Hepatocyte (in vitro differentiated cells): ENCODE measurements around the gene GPC5. TPM values are rescaled to one million over a fixed set of nuclear protein-coding genes. Genes with fewer than 3 reads are reported as not detected.

Source experiments
- DNase-seq: peaks from one replicate; pipeline ENCODE4 v3.0.0-alpha.2; 2016; ENCODE audit warnings: low spot score
- H2AFZ ChIP-seq: fragments of 200-600 bp; sonication (generic); 2 replicates; pipeline ENCODE4 v1.6.0; 2016; ENCODE audit warnings: antibody characterized with exemption, mild to moderate bottlenecking
- H3K27ac ChIP-seq: fragments of 200-600 bp; sonication (generic); 2 replicates; pipeline ENCODE4 v1.5.1; 2016; ENCODE audit warnings: mild to moderate bottlenecking
- H3K27me3 ChIP-seq: fragments of 200-600 bp; sonication (generic); 2 replicates; pipeline ENCODE4 v1.6.1; 2016
- H3K36me3 ChIP-seq: fragments of 200-600 bp; sonication (generic); replicated peaks from 2 replicates; pipeline ENCODE4 v1.5.1; 2016; ENCODE audit warnings: low read depth; ENCODE audit not compliant: insufficient read depth
- H3K4me1 ChIP-seq: fragments of 200-600 bp; sonication (generic); 2 replicates; pipeline ENCODE4 v1.5.1; 2016; ENCODE audit warnings: mild to moderate bottlenecking, moderate library complexity; ENCODE audit not compliant: insufficient read depth
- H3K4me2 ChIP-seq: fragments of 200-600 bp; sonication (generic); 2 replicates; pipeline ENCODE4 v1.6.0; 2016
- H3K4me3 ChIP-seq: fragments of 200-600 bp; sonication (generic); 2 replicates; pipeline ENCODE4 v1.5.1; 2016; ENCODE audit warnings: mild to moderate bottlenecking
- H3K79me2 ChIP-seq: fragments of 200-600 bp; sonication (generic); 2 replicates; pipeline ENCODE4 v1.6.0; 2017; ENCODE audit warnings: mild to moderate bottlenecking
- H3K9me2 ChIP-seq: fragments of 200-600 bp; sonication (generic); replicated peaks from 2 replicates; pipeline ENCODE4 v1.6.0; 2017; ENCODE audit warnings: mild to moderate bottlenecking; ENCODE audit not compliant: insufficient read depth
- H3K9me3 ChIP-seq: fragments of 200-600 bp; sonication (generic); 2 replicates; pipeline ENCODE4 v1.5.1; 2016; ENCODE audit warnings: low read depth, mild to moderate bottlenecking
- H4K20me1 ChIP-seq: fragments of 200-600 bp; sonication (generic); 2 replicates; pipeline ENCODE4 v1.6.0; 2016; ENCODE audit warnings: mild to moderate bottlenecking; ENCODE audit not compliant: insufficient read depth, poor library complexity, severe bottlenecking
- CTCF ChIP-seq: fragments of 200-600 bp; sonication (generic); IDR thresholded peaks from 2 replicates; pipeline ENCODE4 v1.5.1; 2016; ENCODE audit warnings: antibody characterized with exemption, mild to moderate bottlenecking; ENCODE audit not compliant: poor library complexity
- EZH2 ChIP-seq: fragments of 200-600 bp; sonication (generic); IDR thresholded peaks from 2 replicates; pipeline ENCODE4 v1.6.1; 2016; ENCODE audit warnings: antibody characterized with exemption, mild to moderate bottlenecking, borderline replicate concordance
- EZH2phosphoT487 ChIP-seq: fragments of 200-600 bp; sonication (generic); IDR thresholded peaks from one replicate; pipeline ENCODE4 v1.6.1; 2018; ENCODE audit warnings: antibody characterized with exemption, mild to moderate bottlenecking, low read depth, moderate library complexity; ENCODE audit not compliant: unreplicated experiment, severe bottlenecking
- WGBS: methylation state at CpG from one replicate; pipeline ENCODE4 v1.1.6; 2016; ENCODE audit warnings: low lambda C conversion rate; ENCODE audit errors: missing lambda C conversion rate; 5-methylcytosine and 5-hydroxymethylcytosine counted together
- polyA plus RNA-seq: library from polyadenylated mRNA; unstranded; fragments of >200 nt; fragmentation: Nextera tagmentation; extraction: Ambion mirVana; gene quantifications from 2 replicates; pipeline ENCODE4 v1.2.1, GENCODE V29; 2016
- total RNA-seq: library from RNA; depleted of rRNA; stranded (reverse); fragments of >200 nt; gene quantifications from 2 replicates; pipeline ENCODE4 v1.2.3, GENCODE V29; 2014

The GPC5 gene
- total and polyA plus RNA-seq, 2 experiments from 2014 or later, result 3.9 to 5.4 TPM

GRCh38 chr13:91882918-91883317, 484.5 kb downstream of the GPC5 start:
- H3K9me2 ChIP-seq, result no peaks in the 10 kb centered on the region
- DNase-seq, result peak; percentile 18
- H3K4me1 ChIP-seq, result no peaks in the 10 kb centered on the region
- no peak overlapping the region for H3K4me3 ChIP-seq
- H3K79me2 ChIP-seq, result no peaks in the 10 kb centered on the region
- no peaks in the 10 kb centered on the region for H3K36me3 ChIP-seq
- no peaks in the 10 kb centered on the region for H4K20me1 ChIP-seq
- no peaks in the 10 kb centered on the region for H3K27me3 ChIP-seq
- H3K27ac ChIP-seq, result peak overlapping the region; percentile 36
- H3K9me3 ChIP-seq, result no peaks in the 10 kb centered on the region
- H3K4me2 ChIP-seq, result no peak overlapping the region
- TF ChIP-seq CTCF (no peak), EZH2 (no peak), EZH2phosphoT487 (no peak)
- no peak overlapping the region for H2AFZ ChIP-seq

GRCh38 chr13:91889641-91890040, 491.2 kb downstream of the GPC5 start:
- Histone ChIP-seq H2AFZ (no peak overlapping the region), H3K9me2 (no peaks in the 10 kb centered on the region), H3K4me2 (no peak overlapping the region), H3K4me1 (no peaks in the 10 kb centered on the region), H3K27me3 (no peaks in the 10 kb centered on the region), H4K20me1 (no peaks in the 10 kb centered on the region), H3K9me3 (no peaks in the 10 kb centered on the region), H3K27ac (no peak overlapping the region), H3K4me3 (no peak overlapping the region), H3K79me2 (no peaks in the 10 kb centered on the region), H3K36me3 (no peaks in the 10 kb centered on the region)
- no peak for TF ChIP-seq EZH2
- TF ChIP-seq EZH2phosphoT487, result no peak
- no peak for TF ChIP-seq CTCF
- DNase-seq, result no peak
- WGBS, result 96% methylated on average over 2 of the region's 2 CpGs

GRCh38 chr13:91891141-91891540, 492.7 kb downstream of the GPC5 start:
- no peak for TF ChIP-seq EZH2
- no peak for TF ChIP-seq EZH2phosphoT487
- TF ChIP-seq CTCF, result no peak
- Histone ChIP-seq H3K4me2 (no peak overlapping the region), H3K4me3 (no peak overlapping the region), H3K27me3 (no peaks in the 10 kb centered on the region), H3K36me3 (no peaks in the 10 kb centered on the region), H3K79me2 (no peaks in the 10 kb centered on the region), H3K4me1 (no peaks in the 10 kb centered on the region), H3K9me3 (no peaks in the 10 kb centered on the region), H2AFZ (no peak overlapping the region), H4K20me1 (no peaks in the 10 kb centered on the region), H3K9me2 (no peaks in the 10 kb centered on the region), H3K27ac (no peak overlapping the region)
- WGBS, result 75% methylated on average over 3 of the region's 3 CpGs
- no peak for DNase-seq

- Histone ChIP-seq H3K4me3 (no peak overlapping the region), H2AFZ (no peak overlapping the region), H3K27ac (no peak overlapping the region), H3K79me2 (no peaks in the 10 kb centered on the region), H3K27me3 (no peaks in the 10 kb centered on the region), H3K4me1 (no peaks in the 10 kb centered on the region), H3K9me2 (no peaks in the 10 kb centered on the region), H3K4me2 (no peak overlapping the region), H3K36me3 (no peaks in the 10 kb centered on the region), H4K20me1 (no peaks in the 10 kb centered on the region), H3K9me3 (no peaks in the 10 kb centered on the region)
- no peak for TF ChIP-seq EZH2
- no peak for TF ChIP-seq CTCF
- TF ChIP-seq EZH2phosphoT487, result no peak
- 96% methylated on average over 2 of the region's 2 CpGs for WGBS
- DNase-seq, result no peak
These were observed 494.6 kb downstream of the GPC5 start for GRCh38 chr13:91893040-91893439.
